Type B pancreatic cell (in vitro differentiated cells): Measurements from ENCODE around the gene BICDL2. TPM values are rescaled to one million over a fixed set of nuclear protein-coding genes. Genes with fewer than 3 reads are reported as not detected.

ENCODE experiments used
- DNase-seq: peaks from one replicate; pipeline ENCODE4 v3.0.0; 2021; ENCODE audit warnings: mixed read lengths; ENCODE audit not compliant: unreplicated experiment; ENCODE audit errors: extremely low spot score
- H3K27ac Mint-ChIP-seq: 2 replicates; pipeline ENCODE4 v1.8.0; 2021; ENCODE audit warnings: mild to moderate bottlenecking, mixed read lengths
- H3K27me3 Mint-ChIP-seq: 2 replicates; pipeline ENCODE4 v1.8.0; 2021; ENCODE audit warnings: mixed read lengths
- H3K36me3 Mint-ChIP-seq: 2 replicates; pipeline ENCODE4 v1.8.0; 2021; ENCODE audit warnings: mixed read lengths
- H3K4me1 Mint-ChIP-seq: one replicate; pipeline ENCODE4 v1.8.0; 2021; ENCODE audit warnings: mixed read lengths; ENCODE audit not compliant: unreplicated experiment
- H3K4me3 Mint-ChIP-seq: 2 replicates; pipeline ENCODE4 v1.8.0; 2021; ENCODE audit warnings: mild to moderate bottlenecking, mixed read lengths
- H3K9me3 Mint-ChIP-seq: 2 replicates; pipeline ENCODE4 v1.8.0; 2021; ENCODE audit warnings: mixed read lengths
- total RNA-seq: library from RNA; stranded (reverse); gene quantifications from 2 replicates; pipeline ENCODE4 v1.2.1, GENCODE V29; 2021; ENCODE audit warnings: low replicate concordance
- TF ChIP-seq, protein P1 (sequence below): fragments of 200-600 bp; sonication (generic); conservative IDR thresholded peaks from 2 replicates; pipeline ENCODE4 v1.5.0; 2021; ENCODE audit warnings: antibody characterized with exemption, mild to moderate bottlenecking

Gene BICDL2
- total RNA-seq, 1 donor from 2014 or later = 15.2 TPM

DNA sequence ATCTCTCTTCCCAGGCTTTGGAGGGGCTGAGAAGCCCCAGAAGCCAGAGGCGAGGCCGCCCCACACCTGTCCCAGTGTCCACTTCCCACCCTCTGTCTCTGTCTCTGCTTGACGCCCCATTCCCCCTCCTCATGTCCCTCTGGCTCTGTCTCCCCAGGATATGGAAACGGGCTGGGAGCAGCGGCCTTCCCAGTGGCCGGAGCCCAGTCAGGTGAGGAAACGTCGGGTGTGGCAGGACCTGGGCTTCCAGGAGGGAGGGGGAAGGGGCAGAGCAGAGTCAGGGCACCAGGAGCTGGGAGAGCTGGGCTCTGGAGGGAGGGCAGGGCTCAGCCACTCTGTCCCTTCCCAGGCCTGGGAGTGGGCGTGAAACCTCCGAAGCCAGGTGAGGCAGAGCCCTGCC, 45.9 kb downstream of the BICDL2 start:
- H3K9me3 Mint-ChIP-seq = no peaks in the 10 kb centered on the region
- TF ChIP-seq, protein P1, sequence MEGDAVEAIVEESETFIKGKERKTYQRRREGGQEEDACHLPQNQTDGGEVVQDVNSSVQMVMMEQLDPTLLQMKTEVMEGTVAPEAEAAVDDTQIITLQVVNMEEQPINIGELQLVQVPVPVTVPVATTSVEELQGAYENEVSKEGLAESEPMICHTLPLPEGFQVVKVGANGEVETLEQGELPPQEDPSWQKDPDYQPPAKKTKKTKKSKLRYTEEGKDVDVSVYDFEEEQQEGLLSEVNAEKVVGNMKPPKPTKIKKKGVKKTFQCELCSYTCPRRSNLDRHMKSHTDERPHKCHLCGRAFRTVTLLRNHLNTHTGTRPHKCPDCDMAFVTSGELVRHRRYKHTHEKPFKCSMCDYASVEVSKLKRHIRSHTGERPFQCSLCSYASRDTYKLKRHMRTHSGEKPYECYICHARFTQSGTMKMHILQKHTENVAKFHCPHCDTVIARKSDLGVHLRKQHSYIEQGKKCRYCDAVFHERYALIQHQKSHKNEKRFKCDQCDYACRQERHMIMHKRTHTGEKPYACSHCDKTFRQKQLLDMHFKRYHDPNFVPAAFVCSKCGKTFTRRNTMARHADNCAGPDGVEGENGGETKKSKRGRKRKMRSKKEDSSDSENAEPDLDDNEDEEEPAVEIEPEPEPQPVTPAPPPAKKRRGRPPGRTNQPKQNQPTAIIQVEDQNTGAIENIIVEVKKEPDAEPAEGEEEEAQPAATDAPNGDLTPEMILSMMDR = no peak
- no peak for DNase-seq
- H3K4me1 Mint-ChIP-seq = no peaks in the 10 kb centered on the region
- H3K27ac Mint-ChIP-seq = no peak overlapping the region
- no peaks in the 10 kb centered on the region for H3K27me3 Mint-ChIP-seq
- no peak overlapping the region for H3K4me3 Mint-ChIP-seq
- H3K36me3 Mint-ChIP-seq = no peaks in the 10 kb centered on the region

GRCh38 chr16:2988590-2989099, 48.1 kb downstream of the BICDL2 start:
- Mint-ChIP-seq H3K27me3 (no peaks in the 10 kb centered on the region), H3K27ac (no peak overlapping the region), H3K4me1 (no peaks in the 10 kb centered on the region), H3K36me3 (no peaks in the 10 kb centered on the region), H3K4me3 (no peak overlapping the region), H3K9me3 (no peaks in the 10 kb centered on the region)
- DNase-seq = no peak
- TF ChIP-seq, protein P1 = no peak

GRCh38 chr16:2987833-2988232, 48.9 kb downstream of the BICDL2 start:
- Mint-ChIP-seq H3K27ac (no peak overlapping the region), H3K4me3 (no peak overlapping the region), H3K27me3 (no peaks in the 10 kb centered on the region), H3K9me3 (no peaks in the 10 kb centered on the region), H3K36me3 (no peaks in the 10 kb centered on the region), H3K4me1 (no peaks in the 10 kb centered on the region)
- DNase-seq = no peak
- TF ChIP-seq, protein P1 = no peak

DNA sequence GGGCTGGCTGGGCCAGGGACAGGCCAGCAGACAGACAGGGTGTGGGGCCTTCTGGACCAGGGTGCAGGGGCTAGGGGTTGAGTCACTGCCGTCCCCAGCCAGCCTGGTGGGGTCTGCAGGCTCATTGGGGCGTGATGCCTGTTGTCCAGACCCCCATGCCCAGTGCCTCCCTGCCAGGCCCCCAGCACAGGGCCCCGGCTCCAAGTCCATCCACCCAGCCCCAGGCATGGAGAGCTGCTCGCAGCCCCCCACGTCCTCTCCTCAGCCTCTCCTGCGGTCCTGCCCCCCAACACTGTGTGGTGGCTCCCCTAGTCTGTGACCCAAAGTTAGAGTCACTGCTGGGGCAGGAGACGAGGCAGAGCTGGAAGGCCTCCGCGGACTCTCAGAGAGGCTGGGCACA, 49.5 kb downstream of the BICDL2 start:
- no peak overlapping the region for H3K27ac Mint-ChIP-seq
- peaks cover 3% of the 10 kb centered on the region for H3K4me1 Mint-ChIP-seq
- H3K4me3 Mint-ChIP-seq = no peak overlapping the region
- no peaks in the 10 kb centered on the region for H3K36me3 Mint-ChIP-seq
- no peak for DNase-seq
- H3K9me3 Mint-ChIP-seq = no peaks in the 10 kb centered on the region
- H3K27me3 Mint-ChIP-seq = no peaks in the 10 kb centered on the region
- TF ChIP-seq, protein P1 = no peak

GRCh38 chr16:2986623-2987188, 50.0 kb downstream of the BICDL2 start:
- peaks cover 6% of the 10 kb centered on the region for H3K4me1 Mint-ChIP-seq

More at GRCh38 chr16:2986623-2987188, 50.0 kb downstream of the BICDL2 start:
- H3K27ac Mint-ChIP-seq = no peak overlapping the region
- no peaks in the 10 kb centered on the region for H3K9me3 Mint-ChIP-seq
- H3K36me3 Mint-ChIP-seq = no peaks in the 10 kb centered on the region
- H3K4me3 Mint-ChIP-seq = no peak overlapping the region
- TF ChIP-seq, protein P1 = no peak
- no peaks in the 10 kb centered on the region for H3K27me3 Mint-ChIP-seq
- no peak for DNase-seq
